HepG2 (cell line): Measurements from ENCODE around the gene SS18L1. TPM values are rescaled to one million over a fixed set of nuclear protein-coding genes. Genes with fewer than 3 reads are reported as not detected.
A peak's percentile ranks its signal among the peaks of the same experiment; 100 is the strongest.

Experiments
- HES4 ChIP-seq: sonication (generic); formaldehyde crosslinking; IDR thresholded peaks from 2 replicates; pipeline ENCODE4 v1.9.0; 2021; ENCODE audit warnings: mild to moderate bottlenecking, missing genetic modification reagents, borderline replicate concordance
- JARID2 ChIP-seq: sonication (generic); formaldehyde crosslinking; IDR thresholded peaks from 2 replicates; pipeline ENCODE4 v1.8.1; 2023; ENCODE audit warnings: missing genetic modification reagents, inconsistent platforms; ENCODE audit not compliant: insufficient replicate concordance
- KDM5A ChIP-seq: fragments of 200-600 bp; sonication (generic); IDR thresholded peaks from 2 replicates; pipeline ENCODE4 v1.7.0; 2018; ENCODE audit warnings: antibody characterized with exemption, mild to moderate bottlenecking, low read length, borderline replicate concordance
- POGZ ChIP-seq: sonication (generic); formaldehyde crosslinking; IDR thresholded peaks from 2 replicates; pipeline ENCODE4 v1.4.0; 2020; ENCODE audit warnings: mild to moderate bottlenecking, missing genetic modification reagents
- ZC3H13 ChIP-seq: sonication (generic); formaldehyde crosslinking; IDR thresholded peaks from 2 replicates; pipeline ENCODE4 v1.8.1; 2023; ENCODE audit warnings: mild to moderate bottlenecking, missing genetic modification reagents, moderate library complexity
- ZNF225 ChIP-seq: sonication (generic); formaldehyde crosslinking; IDR thresholded peaks from 2 replicates; pipeline ENCODE4 v1.4.0; 2020; ENCODE audit warnings: mild to moderate bottlenecking, missing genetic modification reagents
- ZNF468 ChIP-seq: sonication (generic); formaldehyde crosslinking; IDR thresholded peaks from 2 replicates; pipeline ENCODE4 v1.8.0; 2022; ENCODE audit warnings: mild to moderate bottlenecking, moderate library complexity, missing genetic modification reagents
- ZNF670 ChIP-seq: sonication (generic); formaldehyde crosslinking; IDR thresholded peaks from 2 replicates; pipeline ENCODE4 v1.8.0; 2022; ENCODE audit warnings: mild to moderate bottlenecking, missing genetic modification reagents, borderline replicate concordance
- ZSCAN22 ChIP-seq: sonication (generic); formaldehyde crosslinking; IDR thresholded peaks from 2 replicates; pipeline ENCODE4 v1.4.0; 2020; ENCODE audit warnings: mild to moderate bottlenecking, missing genetic modification reagents
- polyA plus RNA-seq, 8 experiments: library from polyadenylated mRNA; depleted of rRNA in 3 of 8; stranded (reverse) in 7 of 8; unstranded in 1 of 8; fragments of >200 nt; fragmentation: Illumina TruSeq in 4 of 8; extraction: Trizol in 4 of 8; gene quantifications; 2 replicates each; pipeline versions ENCODE4 v1.2.1 to v1.2.3, GENCODE V29; 2011 to 2016; ENCODE audit warnings: low read depth in 4 of 8, missing spikeins in 1 of 8, mixed read lengths in 1 of 8; ENCODE audit not compliant: insufficient read depth in 1 of 8
- total RNA-seq, 5 experiments: library from RNA; depleted of rRNA; stranded (reverse); fragments of >200 nt; fragmentation: Illumina TruSeq; extraction: Trizol; gene quantifications; 2 replicates each; pipeline ENCODE4 v1.2.3, GENCODE V29; 2016; ENCODE audit warnings: low read depth in 1 of 5
- TF ChIP-seq, protein P1 (sequence below): sonication (generic); formaldehyde crosslinking; IDR thresholded peaks from 2 replicates; pipeline ENCODE4 v1.9.0; 2021; ENCODE audit warnings: missing genetic modification reagents, borderline replicate concordance
- TF ChIP-seq, protein P2 (sequence below): sonication (generic); formaldehyde crosslinking; IDR thresholded peaks from 2 replicates; pipeline ENCODE4 v1.5.0; 2020; ENCODE audit warnings: missing genetic modification reagents
- TF ChIP-seq, protein P3 (sequence below): sonication (generic); formaldehyde crosslinking; IDR thresholded peaks from 2 replicates; pipeline ENCODE4 v1.5.0; 2020; ENCODE audit warnings: missing genetic modification reagents, mild to moderate bottlenecking, borderline replicate concordance
- TF ChIP-seq, protein P4 (sequence below): IDR thresholded peaks from 2 replicates; pipeline ENCODE4 v1.6.1; 2016; ENCODE audit warnings: low read depth, missing genetic modification reagents, missing compliant biosample characterization

Gene SS18L1
- total and polyA plus RNA-seq, 2 of the 13 experiments (the other 11 are each of a cell fraction or from before 2014, with no cell fraction given): 17.8 to 27.6 TPM

DNA sequence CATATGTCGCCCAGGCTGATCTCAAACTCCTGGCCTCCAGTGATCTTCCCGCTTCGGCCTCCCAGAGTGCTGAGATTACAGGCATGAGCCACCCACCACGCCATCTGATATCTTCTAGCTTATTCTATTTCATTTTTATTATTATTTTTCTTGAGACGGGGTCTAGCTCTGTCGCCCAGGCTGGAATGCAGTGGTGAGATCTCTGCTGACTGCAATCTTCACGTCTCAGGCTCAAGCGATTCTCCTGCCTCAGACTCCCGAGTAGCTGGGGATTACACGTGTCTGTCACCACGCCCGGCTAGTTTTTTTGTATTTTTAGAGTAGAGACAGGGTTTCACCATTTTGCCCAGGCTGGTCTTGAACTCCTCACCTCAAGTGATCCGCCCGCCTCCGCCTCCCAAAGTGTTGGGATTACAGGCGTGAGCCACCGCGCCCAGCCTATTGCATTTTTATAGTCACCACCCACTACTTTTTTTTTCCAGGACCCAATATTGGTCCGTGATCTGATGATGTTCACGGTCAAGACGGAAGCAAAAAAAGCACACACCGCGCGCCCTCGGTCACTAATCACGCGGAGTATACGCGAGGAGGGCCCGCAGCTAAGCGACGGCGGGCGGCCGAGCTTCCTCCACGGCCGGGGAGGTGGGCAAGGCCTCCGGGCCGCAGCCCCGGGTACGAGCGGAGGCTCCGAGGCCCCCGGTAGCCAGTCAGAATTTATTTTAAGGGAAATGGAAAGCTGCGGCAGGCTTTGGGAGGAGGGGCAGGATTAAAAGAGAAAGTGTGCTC is 22.4 kb upstream of the SS18L1 start (continued):
- no peak for TF ChIP-seq ZNF225 (CRISPR knock-in tag)
- peak; percentile 89; the same call in 1 of the 2 replicates for TF ChIP-seq ZNF670 (CRISPR knock-in tag)
- TF ChIP-seq ZSCAN22 (CRISPR knock-in tag): 0 out of 2 replicates have a peak, but pooled peaks have one; percentile 15
- TF ChIP-seq, protein P1, sequence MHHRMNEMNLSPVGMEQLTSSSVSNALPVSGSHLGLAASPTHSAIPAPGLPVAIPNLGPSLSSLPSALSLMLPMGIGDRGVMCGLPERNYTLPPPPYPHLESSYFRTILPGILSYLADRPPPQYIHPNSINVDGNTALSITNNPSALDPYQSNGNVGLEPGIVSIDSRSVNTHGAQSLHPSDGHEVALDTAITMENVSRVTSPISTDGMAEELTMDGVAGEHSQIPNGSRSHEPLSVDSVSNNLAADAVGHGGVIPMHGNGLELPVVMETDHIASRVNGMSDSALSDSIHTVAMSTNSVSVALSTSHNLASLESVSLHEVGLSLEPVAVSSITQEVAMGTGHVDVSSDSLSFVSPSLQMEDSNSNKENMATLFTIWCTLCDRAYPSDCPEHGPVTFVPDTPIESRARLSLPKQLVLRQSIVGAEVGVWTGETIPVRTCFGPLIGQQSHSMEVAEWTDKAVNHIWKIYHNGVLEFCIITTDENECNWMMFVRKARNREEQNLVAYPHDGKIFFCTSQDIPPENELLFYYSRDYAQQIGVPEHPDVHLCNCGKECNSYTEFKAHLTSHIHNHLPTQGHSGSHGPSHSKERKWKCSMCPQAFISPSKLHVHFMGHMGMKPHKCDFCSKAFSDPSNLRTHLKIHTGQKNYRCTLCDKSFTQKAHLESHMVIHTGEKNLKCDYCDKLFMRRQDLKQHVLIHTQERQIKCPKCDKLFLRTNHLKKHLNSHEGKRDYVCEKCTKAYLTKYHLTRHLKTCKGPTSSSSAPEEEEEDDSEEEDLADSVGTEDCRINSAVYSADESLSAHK (CRISPR knock-in tag): no peak
- TF ChIP-seq ZC3H13: no peak
- peak; percentile 94 for TF ChIP-seq JARID2
- TF ChIP-seq, protein P2, sequence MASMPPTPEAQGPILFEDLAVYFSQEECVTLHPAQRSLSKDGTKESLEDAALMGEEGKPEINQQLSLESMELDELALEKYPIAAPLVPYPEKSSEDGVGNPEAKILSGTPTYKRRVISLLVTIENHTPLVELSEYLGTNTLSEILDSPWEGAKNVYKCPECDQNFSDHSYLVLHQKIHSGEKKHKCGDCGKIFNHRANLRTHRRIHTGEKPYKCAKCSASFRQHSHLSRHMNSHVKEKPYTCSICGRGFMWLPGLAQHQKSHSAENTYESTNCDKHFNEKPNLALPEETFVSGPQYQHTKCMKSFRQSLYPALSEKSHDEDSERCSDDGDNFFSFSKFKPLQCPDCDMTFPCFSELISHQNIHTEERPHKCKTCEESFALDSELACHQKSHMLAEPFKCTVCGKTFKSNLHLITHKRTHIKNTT (CRISPR knock-in tag): no peak
- TF ChIP-seq, protein P3, sequence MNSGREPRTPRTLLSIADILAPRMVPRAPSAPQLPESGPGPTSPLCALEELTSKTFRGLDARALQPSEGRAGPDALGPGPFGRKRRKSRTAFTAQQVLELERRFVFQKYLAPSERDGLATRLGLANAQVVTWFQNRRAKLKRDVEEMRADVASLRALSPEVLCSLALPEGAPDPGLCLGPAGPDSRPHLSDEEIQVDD (CRISPR knock-in tag): no peak; the same call in 1 of the 2 replicates
- TF ChIP-seq, protein P4, sequence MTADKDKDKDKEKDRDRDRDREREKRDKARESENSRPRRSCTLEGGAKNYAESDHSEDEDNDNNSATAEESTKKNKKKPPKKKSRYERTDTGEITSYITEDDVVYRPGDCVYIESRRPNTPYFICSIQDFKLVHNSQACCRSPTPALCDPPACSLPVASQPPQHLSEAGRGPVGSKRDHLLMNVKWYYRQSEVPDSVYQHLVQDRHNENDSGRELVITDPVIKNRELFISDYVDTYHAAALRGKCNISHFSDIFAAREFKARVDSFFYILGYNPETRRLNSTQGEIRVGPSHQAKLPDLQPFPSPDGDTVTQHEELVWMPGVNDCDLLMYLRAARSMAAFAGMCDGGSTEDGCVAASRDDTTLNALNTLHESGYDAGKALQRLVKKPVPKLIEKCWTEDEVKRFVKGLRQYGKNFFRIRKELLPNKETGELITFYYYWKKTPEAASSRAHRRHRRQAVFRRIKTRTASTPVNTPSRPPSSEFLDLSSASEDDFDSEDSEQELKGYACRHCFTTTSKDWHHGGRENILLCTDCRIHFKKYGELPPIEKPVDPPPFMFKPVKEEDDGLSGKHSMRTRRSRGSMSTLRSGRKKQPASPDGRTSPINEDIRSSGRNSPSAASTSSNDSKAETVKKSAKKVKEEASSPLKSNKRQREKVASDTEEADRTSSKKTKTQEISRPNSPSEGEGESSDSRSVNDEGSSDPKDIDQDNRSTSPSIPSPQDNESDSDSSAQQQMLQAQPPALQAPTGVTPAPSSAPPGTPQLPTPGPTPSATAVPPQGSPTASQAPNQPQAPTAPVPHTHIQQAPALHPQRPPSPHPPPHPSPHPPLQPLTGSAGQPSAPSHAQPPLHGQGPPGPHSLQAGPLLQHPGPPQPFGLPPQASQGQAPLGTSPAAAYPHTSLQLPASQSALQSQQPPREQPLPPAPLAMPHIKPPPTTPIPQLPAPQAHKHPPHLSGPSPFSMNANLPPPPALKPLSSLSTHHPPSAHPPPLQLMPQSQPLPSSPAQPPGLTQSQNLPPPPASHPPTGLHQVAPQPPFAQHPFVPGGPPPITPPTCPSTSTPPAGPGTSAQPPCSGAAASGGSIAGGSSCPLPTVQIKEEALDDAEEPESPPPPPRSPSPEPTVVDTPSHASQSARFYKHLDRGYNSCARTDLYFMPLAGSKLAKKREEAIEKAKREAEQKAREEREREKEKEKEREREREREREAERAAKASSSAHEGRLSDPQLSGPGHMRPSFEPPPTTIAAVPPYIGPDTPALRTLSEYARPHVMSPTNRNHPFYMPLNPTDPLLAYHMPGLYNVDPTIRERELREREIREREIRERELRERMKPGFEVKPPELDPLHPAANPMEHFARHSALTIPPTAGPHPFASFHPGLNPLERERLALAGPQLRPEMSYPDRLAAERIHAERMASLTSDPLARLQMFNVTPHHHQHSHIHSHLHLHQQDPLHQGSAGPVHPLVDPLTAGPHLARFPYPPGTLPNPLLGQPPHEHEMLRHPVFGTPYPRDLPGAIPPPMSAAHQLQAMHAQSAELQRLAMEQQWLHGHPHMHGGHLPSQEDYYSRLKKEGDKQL (CRISPR knock-in tag): no peak
- no peak; the same call in 1 of the 2 replicates for TF ChIP-seq HES4
- TF ChIP-seq POGZ: no peak
- peak; percentile 9; the same call in 1 of the 2 replicates for TF ChIP-seq KDM5A
- TF ChIP-seq ZNF468: no peak
